ENCODE measurements around the gene TM4SF18.

The TM4SF18 gene

GRCh38 chr3:149284034-149284433 lies 49.4 kb downstream of the TM4SF18 start:
- DNase-seq (ENCODE audit: low read depth in 2 of 2) = no peak

GRCh38 chr3:149283401-149283800 lies 50.0 kb downstream of the TM4SF18 start:
- no peak for DNase-seq (ENCODE audit: low read depth in 2 of 2)

- no peak for DNase-seq (ENCODE audit: low read depth in 2 of 2)
These were observed 50.6 kb downstream of the TM4SF18 start for GRCh38 chr3:149282836-149283235.

- DNase-seq (ENCODE audit: low read depth in 2 of 2) = no peak
These were observed 51.1 kb downstream of the TM4SF18 start for GRCh38 chr3:149282322-149282721.

GRCh38 chr3:149280671-149281349 lies 52.6 kb downstream of the TM4SF18 start:
- DNase-seq (ENCODE audit: low read depth in 2 of 2) = no peak

GRCh38 chr3:149278911-149279310 lies 54.5 kb downstream of the TM4SF18 start:
- no peak for DNase-seq (ENCODE audit: low read depth in 2 of 2)

GRCh38 chr3:149277331-149277813 lies 56.1 kb downstream of the TM4SF18 start:
- no peak for DNase-seq (ENCODE audit: low read depth in 2 of 2)

GRCh38 chr3:149276619-149277018 lies 56.8 kb downstream of the TM4SF18 start:
- no peak for DNase-seq (ENCODE audit: low read depth in 2 of 2)

- no peak for DNase-seq (ENCODE audit: low read depth in 2 of 2)
These were observed 59.2 kb downstream of the TM4SF18 start for GRCh38 chr3:149274220-149274619.

- DNase-seq (ENCODE audit: low read depth in 2 of 2) = peak in 1 of 2 donors; percentile 16
These were observed 60.2 kb downstream of the TM4SF18 start for GRCh38 chr3:149273096-149273751.

GRCh38 chr3:149271669-149272068 lies 61.8 kb downstream of the TM4SF18 start:
- no peak for DNase-seq (ENCODE audit: low read depth in 2 of 2)

- no peak for DNase-seq (ENCODE audit: low read depth in 2 of 2)
These were observed 63.3 kb downstream of the TM4SF18 start for GRCh38 chr3:149270180-149270579.

GRCh38 chr3:149269687-149270086 lies 63.7 kb downstream of the TM4SF18 start:
- DNase-seq (ENCODE audit: low read depth in 2 of 2) = no peak
